GM23338 (cell line): Measurements from ENCODE around the gene CHMP3.

Source experiments
- CREB1 ChIP-seq: fragments of 250-450 bp; sonication (Bioruptor Pico); IDR thresholded peaks from 2 replicates; pipeline ENCODE4 v1.5.0; 2020; ENCODE audit warnings: low read depth, mild to moderate bottlenecking, moderate library complexity
- EZH2 ChIP-seq: fragments of 200-600 bp; sonication (generic); IDR thresholded peaks from one replicate; pipeline ENCODE4 v1.8.0; 2017; ENCODE audit warnings: antibody characterized with exemption, mild to moderate bottlenecking, low read depth; ENCODE audit not compliant: unreplicated experiment
- POLR2AphosphoS5 ChIP-seq: IDR thresholded peaks from 2 replicates; pipeline ENCODE4 v1.6.1; 2016; ENCODE audit warnings: antibody characterized with exemption, low read depth
- TF ChIP-seq, protein P1 (sequence below), 2 experiments: fragments of 200-600 bp in 1 of 2; sonication (generic) in 1 of 2; conservative IDR thresholded peaks; 2 replicates each; pipeline versions ENCODE4 v1.5.1 to v1.6.1; 2016 to 2017; ENCODE audit warnings: antibody characterized with exemption in 2 of 2, low read depth in 2 of 2, mild to moderate bottlenecking in 2 of 2, moderate library complexity in 1 of 2

DNA sequence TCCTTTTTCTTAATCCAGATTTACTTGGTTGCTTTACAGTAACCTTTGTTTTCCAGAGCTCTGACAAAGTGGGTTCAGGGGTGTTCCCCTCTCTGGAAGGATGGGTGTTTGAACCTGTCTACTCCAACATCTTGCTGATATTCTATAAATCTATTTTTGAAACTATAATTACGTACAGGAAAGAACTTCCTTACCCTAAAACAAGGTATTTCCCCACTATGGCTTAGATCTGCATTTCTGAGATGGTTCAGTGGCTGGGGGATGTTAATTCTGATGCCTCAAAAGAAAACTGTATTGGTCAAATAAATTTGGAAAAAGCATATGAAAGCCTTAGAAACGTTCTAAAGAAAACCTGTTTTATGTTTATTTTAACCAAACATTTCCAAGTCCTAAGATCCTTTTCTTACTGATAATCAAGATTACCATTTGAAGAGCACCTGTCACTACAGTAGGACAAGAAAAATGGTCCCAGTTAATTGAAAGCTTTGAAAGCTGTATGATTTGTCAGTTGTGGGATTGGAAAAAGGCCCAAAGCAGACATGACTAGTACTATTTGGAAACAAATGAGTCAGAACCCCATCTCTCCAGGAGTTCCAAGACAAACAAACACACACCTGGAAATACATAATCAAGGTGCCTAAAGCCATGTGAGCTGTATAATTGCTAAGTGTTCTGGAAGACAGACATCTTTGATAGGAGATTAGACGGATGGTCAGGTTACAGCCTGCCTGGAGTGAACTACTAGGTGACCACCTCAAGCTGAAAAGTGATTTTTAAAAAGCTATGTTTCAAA is 64.6 kb downstream of the CHMP3 start:
- TF ChIP-seq, protein P1, sequence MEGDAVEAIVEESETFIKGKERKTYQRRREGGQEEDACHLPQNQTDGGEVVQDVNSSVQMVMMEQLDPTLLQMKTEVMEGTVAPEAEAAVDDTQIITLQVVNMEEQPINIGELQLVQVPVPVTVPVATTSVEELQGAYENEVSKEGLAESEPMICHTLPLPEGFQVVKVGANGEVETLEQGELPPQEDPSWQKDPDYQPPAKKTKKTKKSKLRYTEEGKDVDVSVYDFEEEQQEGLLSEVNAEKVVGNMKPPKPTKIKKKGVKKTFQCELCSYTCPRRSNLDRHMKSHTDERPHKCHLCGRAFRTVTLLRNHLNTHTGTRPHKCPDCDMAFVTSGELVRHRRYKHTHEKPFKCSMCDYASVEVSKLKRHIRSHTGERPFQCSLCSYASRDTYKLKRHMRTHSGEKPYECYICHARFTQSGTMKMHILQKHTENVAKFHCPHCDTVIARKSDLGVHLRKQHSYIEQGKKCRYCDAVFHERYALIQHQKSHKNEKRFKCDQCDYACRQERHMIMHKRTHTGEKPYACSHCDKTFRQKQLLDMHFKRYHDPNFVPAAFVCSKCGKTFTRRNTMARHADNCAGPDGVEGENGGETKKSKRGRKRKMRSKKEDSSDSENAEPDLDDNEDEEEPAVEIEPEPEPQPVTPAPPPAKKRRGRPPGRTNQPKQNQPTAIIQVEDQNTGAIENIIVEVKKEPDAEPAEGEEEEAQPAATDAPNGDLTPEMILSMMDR (conservative IDR thresholded peaks at IDR 0.05; ENCODE audit: low read depth in 2 of 2), result no peak
- TF ChIP-seq EZH2 (no peak), POLR2AphosphoS5 (no peak), CREB1 (no peak)
